Stomach (tissue), 9 donors: ENCODE measurements around the gene TMEM271. TPM values are rescaled to one million over a fixed set of nuclear protein-coding genes. Genes with fewer than 3 reads are reported as not detected.

Experiments
- DNase-seq, 2 donors: peaks; one replicate each; pipeline versions ENCODE4 v3.0.0 to v3.0.0-alpha.2; 2013 to 2019
- H3K27ac ChIP-seq, 5 donors: fragments of 200-600 bp in 4 of 5; sonication (generic) in 4 of 5; one replicate each; pipeline ENCODE4 v1.5.1; 2013 to 2019; ENCODE audit warnings: mild to moderate bottlenecking in 1 of 5, moderate library complexity in 1 of 5
- H3K27me3 ChIP-seq, 3 donors: fragments of 200-600 bp; sonication (generic); one replicate each; pipeline ENCODE4 v1.5.1; 2017 to 2019; ENCODE audit warnings: mixed run types in 1 of 3
- H3K36me3 ChIP-seq, 4 donors: fragments of 200-600 bp; sonication (generic); 1 replicate in 3 of 4; 2 replicates in 1 of 4; pipeline ENCODE4 v1.5.1; 2016 to 2019
- H3K4me1 ChIP-seq, 4 donors: fragments of 200-600 bp; sonication (generic); one replicate each; pipeline ENCODE4 v1.5.1; 2016 to 2019
- H3K4me3 ChIP-seq, 4 donors: fragments of 200-600 bp; sonication (generic) in 3 of 4; one replicate each; pipeline ENCODE4 v1.5.1; 2016 to 2019; ENCODE audit warnings: mild to moderate bottlenecking in 1 of 4
- H3K9me3 ChIP-seq, 4 donors: fragments of 200-600 bp; sonication (generic); one replicate each; pipeline ENCODE4 v1.5.1; 2016 to 2019
- CTCF ChIP-seq, 7 experiments: fragments of 450-650 bp in 4 of 7; fragments of 200-600 bp in 3 of 7; sonication (generic) in 3 of 7; IDR thresholded peaks; one replicate each; pipeline ENCODE4 v1.5.1; 2016 to 2019; ENCODE audit warnings: antibody characterized with exemption in 7 of 7, control low read depth in 2 of 7, mild to moderate bottlenecking in 1 of 7
- EP300 ChIP-seq: sonication (generic); formaldehyde crosslinking; IDR thresholded peaks from one replicate; pipeline ENCODE4 v1.6.1; 2017; ENCODE audit warnings: antibody characterized with exemption
- POLR2A ChIP-seq, 4 donors: fragments of 450-650 bp; IDR thresholded peaks; one replicate each; pipeline ENCODE4 v1.6.1; 2016; ENCODE audit warnings: antibody characterized with exemption in 4 of 4, control low read depth in 2 of 4, mild to moderate bottlenecking in 1 of 4, moderate library complexity in 1 of 4
- POLR2AphosphoS5 ChIP-seq, 3 donors: sonication (generic); formaldehyde crosslinking; IDR thresholded peaks; one replicate each; pipeline ENCODE4 v1.6.1; 2016; ENCODE audit warnings: antibody characterized with exemption in 3 of 3
- WGBS, 5 donors: extraction: QIAGEN DNeasy Blood & Tissue Kit in 3 of 5; methylation state at CpG; one replicate each; pipeline versions ENCODE4 v1.1.5 to v1.1.7; 2013 to 2018; 5-methylcytosine and 5-hydroxymethylcytosine counted together
- intact Hi-C: fragments of 100-400 bp; cut with DNase I; formaldehyde crosslinking; loops from one replicate; pipeline ENCODE4 v1.15.1; 2023; ENCODE audit warnings: low total_unique reads
- polyA plus RNA-seq, 3 donors: library from polyadenylated mRNA; stranded (reverse); fragments of 200-250 nt; gene quantifications; one replicate each; pipeline ENCODE4 v1.2.3, GENCODE V29; 2013
- total RNA-seq, 5 donors: library from RNA; depleted of rRNA; stranded (reverse); fragments of >200 nt; gene quantifications; one replicate each; pipeline versions ENCODE4 v1.1.0 to v1.2.3, GENCODE V29; 2014 to 2016
- donor health status: healthy with polysubstance abuse.
- donor health status: Bipolar disorder and iron deficiency.
- donor health status: healthy.

Gene TMEM271
- total and polyA plus RNA-seq, 8 donors = 0.03 TPM; not detected in 7

- H3K36me3 ChIP-seq = peaks cover 62 to 100% (median 97%) of the 10 kb centered on the region in 4 donors
Measured at GRCh38 chr4:533318-534100, 42.6 kb downstream of the TMEM271 start.

GRCh38 chr4:532588-533317 lies 43.3 kb downstream of the TMEM271 start:
- intact Hi-C loops = no loop called here
- H3K36me3 ChIP-seq = peaks cover 62 to 100% (median 99%) of the 10 kb centered on the region in 4 donors

More at GRCh38 chr4:533318-534100, 42.6 kb downstream of the TMEM271 start:
- Histone ChIP-seq H3K4me1 (no peaks in the 10 kb centered on the region), H3K9me3 (peaks cover 0 to 31% (median 0%) of the 10 kb centered on the region in 4 donors), H3K27me3 (no peaks in the 10 kb centered on the region), H3K4me3 (no peak overlapping the region), H3K27ac (no peak overlapping the region)
- 96 to 98% (median 97%) methylated on average over 32 to 36 of the region's 36 CpGs for WGBS, 5 donors
- DNase-seq = no peak
- TF ChIP-seq CTCF (IDR thresholded peaks at IDR 0.05) = no peak
- intact Hi-C loops = no loop called here

GRCh38 chr4:531721-532565 lies 44.2 kb downstream of the TMEM271 start:
- H3K4me1 ChIP-seq = no peaks in the 10 kb centered on the region
- H3K27ac ChIP-seq = no peak overlapping the region
- 94 to 97% (median 95%) methylated on average over 16 to 17 of the region's 17 CpGs for WGBS, 5 donors
- no peaks in the 10 kb centered on the region for H3K27me3 ChIP-seq
- peaks cover 0 to 31% (median 0%) of the 10 kb centered on the region in 4 donors for H3K9me3 ChIP-seq
- intact Hi-C loops = no loop called here
- TF ChIP-seq POLR2A (IDR thresholded peaks at IDR 0.05) = no peak
- TF ChIP-seq EP300 = no peak
- TF ChIP-seq POLR2AphosphoS5 (IDR thresholded peaks at IDR 0.05) = no peak
- TF ChIP-seq CTCF (IDR thresholded peaks at IDR 0.05) = no peak
- DNase-seq = no peak
- no peak overlapping the region for H3K4me3 ChIP-seq
- H3K36me3 ChIP-seq = peaks cover 59 to 100% (median 99%) of the 10 kb centered on the region in 4 donors

More at GRCh38 chr4:532588-533317, 43.3 kb downstream of the TMEM271 start:
- Histone ChIP-seq H3K27ac (no peak overlapping the region), H3K4me3 (no peak overlapping the region), H3K4me1 (no peaks in the 10 kb centered on the region), H3K9me3 (peaks cover 0 to 31% (median 0%) of the 10 kb centered on the region in 4 donors), H3K27me3 (no peaks in the 10 kb centered on the region)
- DNase-seq = no peak
- TF ChIP-seq POLR2A (IDR thresholded peaks at IDR 0.05) = no peak
- no peak for TF ChIP-seq POLR2AphosphoS5 (IDR thresholded peaks at IDR 0.05)
- TF ChIP-seq CTCF (IDR thresholded peaks at IDR 0.05) = no peak
- no peak for TF ChIP-seq EP300
- WGBS, 5 donors = 94 to 100% (median 97%) methylated on average over 10 of the region's 10 CpGs

GRCh38 chr4:531076-531475 lies 45.0 kb downstream of the TMEM271 start:
- no peak for TF ChIP-seq POLR2AphosphoS5 (IDR thresholded peaks at IDR 0.05)
- no peak for TF ChIP-seq POLR2A (IDR thresholded peaks at IDR 0.05)
- TF ChIP-seq CTCF (IDR thresholded peaks at IDR 0.05) = no peak
- no peak for TF ChIP-seq EP300
- Histone ChIP-seq H3K9me3 (peaks cover 0 to 23% (median 0%) of the 10 kb centered on the region in 4 donors), H3K4me3 (no peak overlapping the region), H3K36me3 (peaks cover 51 to 100% (median 98%) of the 10 kb centered on the region in 4 donors), H3K27ac (no peak overlapping the region), H3K27me3 (no peaks in the 10 kb centered on the region), H3K4me1 (no peaks in the 10 kb centered on the region)
- intact Hi-C loops = no loop called here
- no peak for DNase-seq
- WGBS, 5 donors = 88 to 97% (median 96%) methylated on average over 11 of the region's 11 CpGs
